ENCODE data around the gene PAM.

DNA sequence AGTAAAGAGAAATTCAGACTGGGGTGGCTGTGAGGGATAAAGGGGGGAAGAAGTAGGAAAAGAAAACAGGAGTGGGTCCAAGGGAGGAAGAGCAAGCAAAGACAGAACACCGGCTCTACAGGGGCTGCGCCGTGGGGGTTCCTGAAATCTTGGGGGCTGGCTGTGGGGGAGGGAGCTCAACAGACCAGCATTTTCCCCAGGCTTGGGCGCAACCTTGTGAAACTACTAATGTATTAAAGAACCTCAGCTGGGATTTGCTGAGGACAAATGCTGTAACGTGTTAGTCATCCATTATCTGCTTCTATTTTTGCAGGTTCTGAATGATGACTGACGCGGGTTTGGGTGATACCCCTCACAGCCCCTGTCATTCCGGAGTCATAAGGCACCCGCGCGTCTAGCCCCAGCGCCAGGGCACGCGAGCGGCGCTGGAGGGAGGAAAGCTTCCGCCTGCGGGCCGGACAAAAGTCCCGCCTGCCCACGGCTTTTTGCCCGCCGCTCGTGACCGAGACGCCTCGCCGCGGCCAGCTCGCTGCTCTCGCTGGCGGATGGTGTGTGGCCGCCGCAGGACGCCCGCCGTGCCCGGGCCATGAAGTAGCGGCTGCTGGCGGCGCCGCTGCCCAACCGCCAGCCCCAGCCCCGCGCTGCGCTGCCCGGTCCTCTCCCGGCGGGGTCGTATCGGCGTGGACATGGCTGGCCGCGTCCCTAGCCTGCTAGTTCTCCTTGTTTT lies 110.6 kb downstream of the PAM start:
- TF ChIP-seq, protein P1, sequence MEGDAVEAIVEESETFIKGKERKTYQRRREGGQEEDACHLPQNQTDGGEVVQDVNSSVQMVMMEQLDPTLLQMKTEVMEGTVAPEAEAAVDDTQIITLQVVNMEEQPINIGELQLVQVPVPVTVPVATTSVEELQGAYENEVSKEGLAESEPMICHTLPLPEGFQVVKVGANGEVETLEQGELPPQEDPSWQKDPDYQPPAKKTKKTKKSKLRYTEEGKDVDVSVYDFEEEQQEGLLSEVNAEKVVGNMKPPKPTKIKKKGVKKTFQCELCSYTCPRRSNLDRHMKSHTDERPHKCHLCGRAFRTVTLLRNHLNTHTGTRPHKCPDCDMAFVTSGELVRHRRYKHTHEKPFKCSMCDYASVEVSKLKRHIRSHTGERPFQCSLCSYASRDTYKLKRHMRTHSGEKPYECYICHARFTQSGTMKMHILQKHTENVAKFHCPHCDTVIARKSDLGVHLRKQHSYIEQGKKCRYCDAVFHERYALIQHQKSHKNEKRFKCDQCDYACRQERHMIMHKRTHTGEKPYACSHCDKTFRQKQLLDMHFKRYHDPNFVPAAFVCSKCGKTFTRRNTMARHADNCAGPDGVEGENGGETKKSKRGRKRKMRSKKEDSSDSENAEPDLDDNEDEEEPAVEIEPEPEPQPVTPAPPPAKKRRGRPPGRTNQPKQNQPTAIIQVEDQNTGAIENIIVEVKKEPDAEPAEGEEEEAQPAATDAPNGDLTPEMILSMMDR (IDR thresholded peaks at IDR 0.05 in 4 of 5, conservative IDR thresholded peaks at IDR 0.05 in 1 of 5) = no peak
- peak; percentile 57 to 84 for TF ChIP-seq POLR2A (IDR thresholded peaks at IDR 0.05)
